Stimulated activated CD8-positive, alpha-beta memory T cell treated with anti-CD3 and anti-CD28 coated beads, Interleukin-4, amount 100 ng/mL, for 48 hours (primary cell): ENCODE results near the gene SNTA1.
"Not testable (repeated sequence)": the region's sequence is repeated elsewhere in the genome, so short reads cannot be mapped to it uniquely, and the experiment has no call there.

Source experiments
- DNase-seq: peaks from one replicate; pipeline ENCODE4 v3.0.0-alpha.2; 2020

Gene SNTA1

GRCh38 chr20:33443512-33444239, at the start of gene SNTA1:
SNTA1 (minus strand) TSS chr20:33443763; CDS start chr20:33443620, 143 bp downstream.
- peak; percentile 94 for DNase-seq

- DNase-seq = no peak
Measured at GRCh38 chr20:33490934-33491656, 47.5 kb upstream of the SNTA1 start.

DNA sequence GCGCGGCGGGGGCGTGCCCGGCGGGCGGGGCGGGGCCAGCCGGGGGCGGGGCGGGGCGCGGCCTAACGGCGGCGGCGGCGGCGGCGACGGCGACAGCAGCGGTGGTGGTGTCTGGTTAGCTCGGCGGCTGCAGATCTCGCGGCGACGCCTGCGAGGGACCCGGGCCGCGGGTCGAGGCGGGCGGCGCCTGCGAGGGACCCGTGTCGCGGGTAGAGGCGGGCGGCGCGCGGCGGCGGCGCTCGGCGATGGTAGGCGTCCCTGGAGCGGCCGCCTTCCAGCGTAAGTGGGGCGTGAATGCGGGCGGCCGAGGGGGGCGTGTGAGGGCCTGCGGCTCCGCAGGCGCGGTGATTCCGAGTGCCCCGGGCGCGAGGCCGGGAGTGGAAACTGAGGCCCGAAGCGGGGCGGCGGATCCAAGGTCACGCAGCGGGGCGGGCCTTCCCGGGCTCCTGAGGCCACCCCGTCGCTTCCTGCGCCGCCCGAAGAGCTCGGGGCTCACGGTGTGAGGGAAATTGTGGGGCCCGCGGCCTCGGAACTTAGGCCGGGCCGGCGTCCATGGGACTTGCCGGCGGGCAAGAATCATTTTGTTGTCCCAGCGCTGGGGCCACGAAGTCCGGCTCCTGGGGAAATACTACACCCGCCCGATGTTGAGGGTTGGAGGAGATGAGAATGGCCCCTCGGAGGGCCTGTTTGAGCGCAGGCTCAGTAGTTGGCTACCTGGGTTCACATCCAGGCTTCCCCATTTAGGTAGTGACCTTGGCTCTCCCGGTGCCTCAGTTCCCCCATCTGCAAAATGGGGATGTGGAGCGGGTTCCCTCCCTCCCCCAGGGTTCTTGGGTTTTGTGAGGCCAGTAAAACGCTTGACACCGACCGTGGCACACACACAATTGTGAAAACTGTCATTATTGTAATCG, 46.7 kb upstream of the SNTA1 start, which contains the start of gene CBFA2T2:
Gene CBFA2T2 (plus strand): TSS at position 74 of the 911 bp plus-strand sequence. CDS start 172 bp downstream, at position 246.
- DNase-seq = no peak

DNA sequence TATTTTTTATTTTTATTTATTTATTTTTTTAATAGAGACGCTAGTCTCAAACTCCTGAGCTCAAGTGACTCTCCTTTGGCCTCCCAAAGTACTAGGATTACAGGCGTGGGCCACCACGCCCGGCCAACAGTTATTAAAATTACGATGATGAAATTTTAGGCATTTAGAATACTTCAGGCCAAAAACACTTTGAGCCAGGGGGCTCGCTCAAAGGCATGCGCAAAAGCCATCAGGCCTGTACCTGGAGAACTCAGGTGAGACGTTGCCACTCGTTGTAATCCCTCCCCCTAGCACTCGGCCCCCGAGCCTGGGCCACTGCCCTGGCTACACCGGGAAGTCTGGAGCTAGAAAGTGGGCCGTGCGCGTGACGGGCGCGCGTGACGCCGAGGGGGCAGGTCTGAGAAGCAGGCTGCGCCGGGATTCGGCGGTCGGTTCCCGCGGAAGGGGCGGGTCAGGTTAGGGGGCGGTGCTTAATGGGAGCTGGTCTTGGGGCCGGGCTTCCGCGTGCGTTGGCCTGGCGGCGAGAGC, 46.0 kb upstream of the SNTA1 start:
- DNase-seq = peak; percentile 99

- DNase-seq = not testable (repeated sequence)
Measured at GRCh38 chr20:33488661-33489494, 45.3 kb upstream of the SNTA1 start.

- no peak for DNase-seq
Measured at GRCh38 chr20:33488201-33488600, 44.6 kb upstream of the SNTA1 start.

DNA sequence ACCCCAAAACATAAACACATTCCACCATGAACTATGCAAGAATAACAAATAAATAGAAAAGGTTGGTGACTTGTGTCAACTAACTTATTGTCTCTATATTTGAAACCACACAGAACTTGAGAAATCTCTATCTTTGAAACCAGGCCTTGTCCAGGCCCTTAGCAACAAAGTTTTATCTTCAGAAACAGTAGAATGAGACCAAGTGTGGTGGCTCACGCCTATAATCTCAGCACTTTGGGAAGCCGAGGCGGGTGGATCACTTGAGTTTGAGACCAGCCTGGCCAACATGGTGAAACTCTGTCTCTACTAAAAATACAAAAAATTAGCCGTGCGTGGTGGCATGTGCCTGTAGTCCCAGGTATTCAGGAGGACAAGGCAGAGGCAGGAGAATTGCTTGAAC, 39.6 kb upstream of the SNTA1 start:
- not testable (repeated sequence) for DNase-seq

GRCh38 chr20:33482581-33482980, 39.0 kb upstream of the SNTA1 start:
- no peak for DNase-seq

GRCh38 chr20:33481431-33481941, 37.9 kb upstream of the SNTA1 start:
- no peak for DNase-seq

DNA sequence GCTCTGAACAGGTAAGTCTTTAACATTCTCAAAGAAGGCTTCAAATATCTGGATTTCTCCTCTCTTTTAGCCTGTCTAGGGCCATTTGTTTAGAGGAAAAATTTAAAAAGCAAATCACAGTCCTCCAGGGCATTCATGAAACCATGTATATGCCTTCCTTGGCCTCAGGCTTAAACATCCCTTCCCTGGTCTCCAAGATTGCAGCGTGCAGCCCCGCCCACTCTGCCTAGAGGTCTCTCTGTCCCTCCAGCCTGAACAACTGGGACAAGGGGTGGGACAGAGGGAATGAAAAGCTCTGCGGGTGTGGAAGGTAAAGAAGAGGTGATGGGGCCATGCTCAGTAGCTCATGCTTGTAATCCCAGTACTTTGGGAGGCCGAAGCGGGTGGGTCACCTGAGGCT, 36.5 kb upstream of the SNTA1 start:
- no peak for DNase-seq

GRCh38 chr20:33477386-33478234, 34.0 kb upstream of the SNTA1 start:
- no peak for DNase-seq

DNA sequence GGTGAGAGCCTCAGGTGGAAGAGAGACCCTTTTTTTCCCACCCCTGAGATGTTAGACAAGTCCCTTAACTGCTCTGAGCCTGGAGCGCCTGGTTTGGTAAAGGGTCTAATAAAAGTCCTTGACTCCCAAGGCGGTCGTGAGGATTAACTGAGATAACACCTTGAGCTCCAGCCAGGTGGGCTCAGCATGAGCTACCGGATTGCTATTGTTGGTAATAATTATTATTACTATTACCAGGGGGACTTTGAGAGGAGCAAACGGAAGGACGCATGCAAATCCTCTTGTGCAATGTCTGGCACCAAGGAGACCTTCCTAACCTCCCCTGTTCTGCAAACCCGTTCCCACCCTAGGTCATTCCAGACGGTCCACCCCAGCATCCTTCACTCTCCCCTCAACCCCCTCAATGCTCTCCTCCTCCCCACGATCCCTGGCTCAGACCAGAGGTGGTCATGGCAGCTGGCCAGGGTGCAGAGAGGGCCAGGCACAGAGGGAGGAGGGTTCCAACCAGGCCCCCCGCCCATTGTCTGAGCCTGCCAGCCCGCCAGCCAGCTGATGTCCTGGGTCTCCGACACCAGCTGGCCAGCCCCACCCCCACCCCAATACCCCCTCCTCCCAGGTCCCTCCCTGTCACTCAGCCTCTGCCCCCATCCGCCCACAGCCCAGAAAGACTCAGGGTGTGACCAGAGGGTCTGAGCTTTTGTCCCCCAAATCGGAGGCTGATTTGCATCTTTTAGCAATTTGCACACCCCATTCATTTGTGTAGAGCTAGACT, 32.0 kb upstream of the SNTA1 start:
- no peak for DNase-seq

DNA sequence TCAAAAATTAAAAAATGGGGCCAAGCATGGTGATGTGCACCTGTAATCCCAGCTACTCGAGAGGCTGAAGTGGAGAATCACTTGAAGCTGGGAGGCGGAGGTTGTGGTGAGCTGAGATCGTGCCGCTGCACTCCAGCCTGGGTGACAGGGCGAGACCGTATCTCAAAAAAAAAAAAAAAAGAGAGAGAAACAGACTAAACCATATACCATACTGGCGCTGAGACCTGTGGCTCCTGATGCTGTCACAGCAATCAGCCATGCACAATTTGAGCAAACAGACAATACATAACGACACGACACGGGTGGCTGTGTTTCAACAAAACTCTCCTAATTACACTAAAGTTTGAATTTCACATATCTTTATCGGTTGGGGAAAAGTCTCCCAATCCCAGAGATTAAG, 31.4 kb upstream of the SNTA1 start:
- DNase-seq = no peak

DNA sequence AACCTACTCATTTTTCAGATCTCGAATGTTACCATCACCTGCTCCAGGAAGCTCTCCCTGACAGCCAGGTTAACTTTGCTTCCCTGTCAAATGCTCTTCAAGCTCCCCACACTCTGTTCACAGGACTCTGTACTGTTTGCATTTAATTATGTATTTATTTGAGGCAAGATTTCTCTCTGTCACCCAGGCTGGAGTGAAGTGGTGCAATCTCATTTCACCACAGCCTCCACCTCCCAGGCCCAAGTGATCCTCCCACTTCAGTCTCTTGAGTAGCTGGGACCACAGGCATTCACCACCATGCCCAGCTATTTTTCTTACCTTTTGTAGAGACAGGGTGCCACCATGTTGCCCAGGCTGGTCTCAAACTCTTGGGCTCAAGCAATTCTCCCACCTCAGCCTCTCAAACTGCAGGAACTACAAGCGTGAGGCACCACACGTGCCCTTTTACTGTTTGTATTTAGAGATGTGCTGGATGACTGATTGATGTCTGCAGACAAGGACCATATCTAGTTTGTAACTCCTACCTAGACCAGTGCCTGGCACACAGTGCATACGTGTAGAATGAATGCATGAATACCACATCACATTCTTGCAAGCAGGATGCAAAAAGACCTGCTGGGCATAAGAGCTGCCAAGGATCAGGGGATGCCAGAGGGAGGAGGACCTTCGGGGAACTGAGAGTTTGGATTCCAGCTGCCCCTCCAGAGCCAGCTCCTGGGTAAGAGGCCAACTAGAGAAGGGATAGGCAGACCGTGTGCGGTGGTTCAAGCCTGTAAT, 30.7 kb upstream of the SNTA1 start:
- DNase-seq = no peak

GRCh38 chr20:33472868-33473435, 29.4 kb upstream of the SNTA1 start:
- DNase-seq = no peak

- no peak for DNase-seq
Measured at GRCh38 chr20:33470866-33471265, 27.3 kb upstream of the SNTA1 start.

GRCh38 chr20:33470457-33470856, 26.9 kb upstream of the SNTA1 start:
- no peak for DNase-seq

- no peak for DNase-seq
Measured at GRCh38 chr20:33466303-33466646, 22.7 kb upstream of the SNTA1 start.
